Ascending aorta (tissue), 2 donors: ENCODE data around the gene ATP2B3. TPM values are rescaled to one million over a fixed set of nuclear protein-coding genes. Genes with fewer than 3 reads are reported as not detected.

Experiments
- DNase-seq, 2 donors: peaks; one replicate each; pipeline ENCODE4 v3.0.0-alpha.2; 2019; ENCODE audit warnings: low spot score in 2 of 2
- H3K27ac ChIP-seq, 2 donors: fragments of 200-600 bp; sonication (generic); one replicate each; pipeline ENCODE4 v1.5.1; 2016 to 2017; ENCODE audit warnings: mild to moderate bottlenecking in 1 of 2
- H3K27me3 ChIP-seq: fragments of 200-600 bp; sonication (generic); one replicate; pipeline ENCODE4 v1.5.1; 2017
- H3K36me3 ChIP-seq, 2 donors: fragments of 200-600 bp; sonication (generic); one replicate each; pipeline ENCODE4 v1.5.1; 2016
- H3K4me1 ChIP-seq, 2 donors: fragments of 200-600 bp; sonication (generic); one replicate each; pipeline ENCODE4 v1.5.1; 2016 to 2017; ENCODE audit warnings: mild to moderate bottlenecking in 1 of 2
- H3K4me3 ChIP-seq, 2 donors: fragments of 200-600 bp; sonication (generic); one replicate each; pipeline ENCODE4 v1.5.1; 2016 to 2017; ENCODE audit warnings: mild to moderate bottlenecking in 1 of 2
- H3K9me3 ChIP-seq, 2 donors: fragments of 200-600 bp; sonication (generic); one replicate each; pipeline ENCODE4 v1.5.1; 2016
- CTCF ChIP-seq, 3 experiments: fragments of 200-600 bp in 2 of 3; fragments of 450-650 bp in 1 of 3; sonication (generic) in 2 of 3; IDR thresholded peaks; one replicate each; pipeline ENCODE4 v1.5.1; 2016 to 2019; ENCODE audit warnings: antibody characterized with exemption in 3 of 3, mild to moderate bottlenecking in 1 of 3, moderate library complexity in 1 of 3
- intact Hi-C: fragments of 100-400 bp; cut with DNase I; formaldehyde crosslinking; loops from one replicate; pipeline ENCODE4 v1.15.1; 2023
- total RNA-seq: library from RNA; depleted of rRNA; stranded (reverse); fragments of >200 nt; gene quantifications from one replicate; pipeline ENCODE4 v1.1.0, GENCODE V29; 2016

The ATP2B3 gene
- total RNA-seq, 1 donor from 2014 or later: 0.32 TPM

- TF ChIP-seq CTCF (IDR thresholded peaks at IDR 0.05): no peak
- no peaks in the 10 kb centered on the region for H3K27me3 ChIP-seq
- intact Hi-C loops: no loop called here
These were observed 95.0 kb downstream of the ATP2B3 start for GRCh38 chrX:153612413-153612812.

GRCh38 chrX:153614818-153615217 lies 97.4 kb downstream of the ATP2B3 start:
- no peak overlapping the region for H3K4me3 ChIP-seq
- no peak overlapping the region for H3K27ac ChIP-seq
- H3K36me3 ChIP-seq: no peaks in the 10 kb centered on the region
- intact Hi-C loops: no loop called here
- no peaks in the 10 kb centered on the region for H3K4me1 ChIP-seq
- no peaks in the 10 kb centered on the region for H3K9me3 ChIP-seq
- DNase-seq: no peak
- TF ChIP-seq CTCF (IDR thresholded peaks at IDR 0.05): no peak
- H3K27me3 ChIP-seq: no peaks in the 10 kb centered on the region

More at GRCh38 chrX:153612413-153612812, 95.0 kb downstream of the ATP2B3 start:
- H3K36me3 ChIP-seq: no peaks in the 10 kb centered on the region
- no peaks in the 10 kb centered on the region for H3K4me1 ChIP-seq
- no peaks in the 10 kb centered on the region for H3K9me3 ChIP-seq
- H3K27ac ChIP-seq: no peak overlapping the region
- no peak for DNase-seq
- no peak overlapping the region for H3K4me3 ChIP-seq

- DNase-seq: no peak
- Histone ChIP-seq H3K4me1 (no peaks in the 10 kb centered on the region), H3K27ac (no peak overlapping the region), H3K27me3 (no peaks in the 10 kb centered on the region), H3K36me3 (no peaks in the 10 kb centered on the region), H3K9me3 (no peaks in the 10 kb centered on the region), H3K4me3 (no peak overlapping the region)
- TF ChIP-seq CTCF (IDR thresholded peaks at IDR 0.05): no peak
- intact Hi-C loops: no loop called here
These were observed 103.1 kb downstream of the ATP2B3 start for GRCh38 chrX:153620576-153620975.

- intact Hi-C loops: no loop called here
- Histone ChIP-seq H3K4me1 (no peaks in the 10 kb centered on the region), H3K27me3 (no peaks in the 10 kb centered on the region), H3K4me3 (no peak overlapping the region), H3K9me3 (no peaks in the 10 kb centered on the region), H3K27ac (no peak overlapping the region), H3K36me3 (no peaks in the 10 kb centered on the region)
- no peak for DNase-seq
- TF ChIP-seq CTCF (IDR thresholded peaks at IDR 0.05): no peak
These were observed 104.6 kb downstream of the ATP2B3 start for GRCh38 chrX:153621949-153622598.

- no peak for TF ChIP-seq CTCF (IDR thresholded peaks at IDR 0.05)
- Histone ChIP-seq H3K36me3 (no peaks in the 10 kb centered on the region), H3K9me3 (no peaks in the 10 kb centered on the region), H3K27ac (no peak overlapping the region), H3K4me1 (no peaks in the 10 kb centered on the region), H3K4me3 (no peak overlapping the region), H3K27me3 (no peaks in the 10 kb centered on the region)
- intact Hi-C loops: no loop called here
- DNase-seq: no peak
These were observed 105.3 kb downstream of the ATP2B3 start for GRCh38 chrX:153622661-153623309.
